ENCODE measurements around the gene BARX2. TPM values are rescaled to one million over a fixed set of nuclear protein-coding genes. Genes with fewer than 3 reads are reported as not detected.

BARX2 gene
- total and polyA plus RNA-seq, 2 donors (not counting 1 experiment from before 2014, with no cell fraction given) = not detected

- no peak for TF ChIP-seq EZH2 (IDR thresholded peaks at IDR 0.05; ENCODE audit: borderline replicate concordance, insufficient read depth, low read depth, low read length, poor library complexity, severe bottlenecking)
- no peak for TF ChIP-seq CTCF (IDR thresholded peaks at IDR 0.05)
- DNase-seq (no peak), ATAC-seq (ENCODE audit: low read depth) (no peak)
- H3K9me3 ChIP-seq (ENCODE audit: control extremely low read depth in 1 of 3, control insufficient read depth in 2 of 3, insufficient read depth in 1 of 3, low read length in 2 of 3) = no peaks in the 10 kb centered on the region
- H3K27me3 ChIP-seq (replicated peaks in 1 of 4; ENCODE audit: control extremely low read depth in 1 of 4, control insufficient read depth in 3 of 4, insufficient read depth in 4 of 4, low read length in 3 of 4) = no peaks in the 10 kb centered on the region
- H3K27ac Mint-ChIP-seq = no peak overlapping the region
- no peaks in the 10 kb centered on the region for H4K20me1 ChIP-seq (ENCODE audit: control insufficient read depth, insufficient read depth, low read length, poor library complexity, severe bottlenecking)
- H3K4me1 ChIP-seq (ENCODE audit: control insufficient read depth in 2 of 2, insufficient read depth in 2 of 2, low read length in 2 of 2) = no peaks in the 10 kb centered on the region
- H3K79me2 ChIP-seq (ENCODE audit: control insufficient read depth, insufficient read depth, low read length) = no peaks in the 10 kb centered on the region
- no peaks in the 10 kb centered on the region for H3K4me1 Mint-ChIP-seq
- ChIA-PET POLR2A (no interaction called here), CTCF (no interaction called here)
- no peak overlapping the region for H3K9ac ChIP-seq (ENCODE audit: low read length)
- WGBS (ENCODE audit: insufficient coverage) = no CpG with 5 or more reads among the region's 4 CpGs
- no peak overlapping the region for H2AFZ ChIP-seq (ENCODE audit: insufficient read depth, low read depth, low read length, poor library complexity, severe bottlenecking)
- intact Hi-C loops (cut with micrococcal nuclease) = no loop called here
- H3K4me2 ChIP-seq (replicated peaks; ENCODE audit: low read depth, low read length, poor library complexity, severe bottlenecking) = no peak overlapping the region
- H3K27ac ChIP-seq (ENCODE audit: low read length in 2 of 2) = no peak overlapping the region
- H3K9me3 Mint-ChIP-seq (ENCODE audit: insufficient read depth) = no peaks in the 10 kb centered on the region
- no peak overlapping the region for H3K4me3 Mint-ChIP-seq
- no peak overlapping the region for H3K4me3 ChIP-seq (ENCODE audit: control extremely low read depth in 1 of 5, extremely low read depth in 1 of 5, insufficient read depth in 1 of 5, low read depth in 2 of 5, low read length in 4 of 5)
- H3K27me3 Mint-ChIP-seq = no peaks in the 10 kb centered on the region
- no peaks in the 10 kb centered on the region for H3K36me3 ChIP-seq (replicated peaks in 1 of 2; ENCODE audit: control extremely low read depth in 1 of 2, control insufficient read depth in 1 of 2, extremely low read depth in 1 of 2, insufficient read depth in 2 of 2, low read length in 1 of 2)
Observed at GRCh38 chr11:129418039-129418438, 42.4 kb downstream of the BARX2 start.

GRCh38 chr11:129419386-129419785 is 43.7 kb downstream of the BARX2 start:
- H3K27me3 Mint-ChIP-seq = peaks cover 4% of the 10 kb centered on the region
- Histone ChIP-seq H3K79me2 (ENCODE audit: control insufficient read depth, insufficient read depth, low read length) (no peaks in the 10 kb centered on the region), H3K9me3 (ENCODE audit: control extremely low read depth in 1 of 3, control insufficient read depth in 2 of 3, insufficient read depth in 1 of 3, low read length in 2 of 3) (no peaks in the 10 kb centered on the region), H3K4me1 (ENCODE audit: control insufficient read depth in 2 of 2, insufficient read depth in 2 of 2, low read length in 2 of 2) (no peaks in the 10 kb centered on the region), H3K4me2 (replicated peaks; ENCODE audit: low read depth, low read length, poor library complexity, severe bottlenecking) (no peak overlapping the region), H3K9ac (ENCODE audit: low read length) (no peak overlapping the region), H2AFZ (ENCODE audit: insufficient read depth, low read depth, low read length, poor library complexity, severe bottlenecking) (no peak overlapping the region), H4K20me1 (ENCODE audit: control insufficient read depth, insufficient read depth, low read length, poor library complexity, severe bottlenecking) (no peaks in the 10 kb centered on the region), H3K27me3 (replicated peaks in 1 of 4; ENCODE audit: control extremely low read depth in 1 of 4, control insufficient read depth in 3 of 4, insufficient read depth in 4 of 4, low read length in 3 of 4) (no peaks in the 10 kb centered on the region), H3K4me3 (ENCODE audit: control extremely low read depth in 1 of 5, extremely low read depth in 1 of 5, insufficient read depth in 1 of 5, low read depth in 2 of 5, low read length in 4 of 5) (no peak overlapping the region), H3K27ac (ENCODE audit: low read length in 2 of 2) (no peak overlapping the region), H3K36me3 (replicated peaks in 1 of 2; ENCODE audit: control extremely low read depth in 1 of 2, control insufficient read depth in 1 of 2, extremely low read depth in 1 of 2, insufficient read depth in 2 of 2, low read length in 1 of 2) (no peaks in the 10 kb centered on the region)
- ATAC-seq (ENCODE audit: low read depth) = no peak
- intact Hi-C loops (cut with micrococcal nuclease) = no loop called here
- H3K4me1 Mint-ChIP-seq = no peaks in the 10 kb centered on the region
- no peak for DNase-seq
- H3K4me3 Mint-ChIP-seq = no peak overlapping the region
- TF ChIP-seq CTCF (IDR thresholded peaks at IDR 0.05) (no peak), EZH2 (IDR thresholded peaks at IDR 0.05; ENCODE audit: borderline replicate concordance, insufficient read depth, low read depth, low read length, poor library complexity, severe bottlenecking) (no peak)
- POLR2A ChIA-PET = no interaction called here
- H3K27ac Mint-ChIP-seq = no peak overlapping the region
- WGBS (ENCODE audit: insufficient coverage) = no CpG with 5 or more reads among the region's 3 CpGs
- CTCF ChIA-PET = no interaction called here
- no peaks in the 10 kb centered on the region for H3K9me3 Mint-ChIP-seq (ENCODE audit: insufficient read depth)
